H1 (cell line): Measurements from ENCODE around the gene DPP8. TPM values are rescaled to one million over a fixed set of nuclear protein-coding genes. Genes with fewer than 3 reads are reported as not detected.

Experiments used
- CTCF ChIA-PET: fragments of 300-600 bp; sonication (Branson Sonifier 250); formaldehyde crosslinking; loops from one replicate; lab custom pipeline; 2021; ENCODE audit not compliant: partially characterized antibody; lab: Charles Lee
- POLR2A ChIA-PET: fragments of 300-600 bp; sonication (Branson Sonifier 250); formaldehyde crosslinking; loops from one replicate; lab custom pipeline; 2021; ENCODE audit warnings: inconsistent platforms; ENCODE audit not compliant: partially characterized antibody; lab: Charles Lee
- DNase-seq, 2 experiments: peaks; one replicate each; pipeline versions ENCODE4 v3.0.0 to v3.0.0-alpha.2; 2010 to 2022; ENCODE audit warnings: low spot score in 2 of 2, low read depth in 1 of 2, mixed read lengths in 1 of 2
- FAIRE-seq: peaks from 2 replicates; lab custom pipeline; 2011; peaks lifted over from hg19 to GRCh38; lab: Jason Lieb, UNC
- H2AFZ ChIP-seq: 2 replicates; pipeline ENCODE4 v1.8.1; 2012; ENCODE audit warnings: low read length, inconsistent platforms
- H2AK5ac ChIP-seq: 2 replicates; pipeline ENCODE4 v1.6.1; 2013; ENCODE audit warnings: low read depth, low read length
- H2BK120ac ChIP-seq: replicated peaks from 2 replicates; pipeline ENCODE3; 2013; ENCODE audit warnings: low read depth, low read length, inconsistent platforms
- H2BK12ac ChIP-seq: 2 replicates; pipeline ENCODE4 v1.6.1; 2013; ENCODE audit warnings: low read depth, low read length
- H2BK15ac ChIP-seq: 2 replicates; pipeline ENCODE4 v1.6.1; 2013; ENCODE audit warnings: low read length
- H2BK20ac ChIP-seq: 2 replicates; pipeline ENCODE4 v1.6.1; 2013; ENCODE audit warnings: low read length
- H2BK5ac ChIP-seq: 2 replicates; pipeline ENCODE4 v1.6.1; 2013; ENCODE audit warnings: low read depth, low read length
- H3K14ac ChIP-seq: 2 replicates; pipeline ENCODE4 v1.6.1; 2013; ENCODE audit warnings: inconsistent platforms; ENCODE audit not compliant: insufficient read length
- H3K18ac ChIP-seq: 2 replicates; pipeline ENCODE4 v1.6.1; 2013; ENCODE audit warnings: low read length; ENCODE audit errors: extremely low read depth
- H3K23ac ChIP-seq: 2 replicates; pipeline ENCODE4 v1.6.1; 2013; ENCODE audit warnings: inconsistent platforms; ENCODE audit not compliant: insufficient read length
- H3K23me2 ChIP-seq: 2 replicates; pipeline ENCODE4 v1.6.1; 2013; ENCODE audit warnings: low read depth, low read length
- H3K27ac ChIP-seq: 2 replicates; pipeline ENCODE4 v1.6.1; 2011; ENCODE audit warnings: low read depth, low read length, inconsistent platforms
- H3K27me3 ChIP-seq, 4 experiments: replicated peaks in 1 of 4; 1 replicate in 1 of 4; 2 replicates in 3 of 4; pipeline versions ENCODE4 v1.6.1 to v1.8.1; 2011 to 2013; ENCODE audit warnings: low read length in 3 of 4, mild to moderate bottlenecking in 3 of 4, inconsistent platforms in 2 of 4, mixed read lengths in 2 of 4, moderate library complexity in 1 of 4; ENCODE audit not compliant: control insufficient read depth in 3 of 4, insufficient read depth in 3 of 4; ENCODE audit errors: extremely low read depth in 1 of 4
- H3K36me3 ChIP-seq, 4 experiments: 2 replicates each; pipeline versions ENCODE4 v1.6.1 to v1.8.1; 2011 to 2013; ENCODE audit warnings: mild to moderate bottlenecking in 4 of 4, low read length in 3 of 4, moderate library complexity in 2 of 4, control low read depth in 1 of 4, inconsistent platforms in 1 of 4; ENCODE audit not compliant: insufficient read depth in 4 of 4, control insufficient read depth in 2 of 4
- H3K4ac ChIP-seq: replicated peaks from 2 replicates; pipeline ENCODE3; 2013; ENCODE audit warnings: low read length, low read depth, mixed read lengths, inconsistent platforms; ENCODE audit not compliant: insufficient read length
- H3K4me1 ChIP-seq, 4 experiments: replicated peaks in 1 of 4; 1 replicate in 1 of 4; 2 replicates in 3 of 4; pipeline versions ENCODE4 v1.6.1 to v1.8.1; 2011 to 2013; ENCODE audit warnings: low read length in 3 of 4, inconsistent platforms in 2 of 4, mixed read lengths in 1 of 4; ENCODE audit not compliant: insufficient read depth in 4 of 4, control insufficient read depth in 3 of 4
- H3K4me2 ChIP-seq, 2 experiments: 2 replicates each; pipeline versions ENCODE4 v1.6.1 to v1.8.1; 2011 to 2013; ENCODE audit warnings: low read depth in 2 of 2, low read length in 2 of 2, control low read depth in 1 of 2, inconsistent platforms in 1 of 2, mild to moderate bottlenecking in 1 of 2; ENCODE audit not compliant: insufficient read depth in 1 of 2
- H3K4me3 ChIP-seq, 4 experiments: fragments of 200-600, 300-600 bp in 1 of 4; sonication (generic), shearing (Covaris generic), sonication (Bioruptor Twin) in 1 of 4; 2 replicates each; pipeline versions ENCODE4 v1.5.1 to v1.8.1; 2011 to 2016; ENCODE audit warnings: low read length in 4 of 4, low read depth in 3 of 4, control low read depth in 2 of 4, inconsistent platforms in 2 of 4, mild to moderate bottlenecking in 2 of 4, mixed read lengths in 1 of 4, moderate library complexity in 1 of 4; ENCODE audit not compliant: insufficient read depth in 2 of 4; ENCODE audit errors: extremely low read depth in 1 of 4
- H3K56ac ChIP-seq: replicated peaks from 2 replicates; pipeline ENCODE3; 2013; ENCODE audit warnings: low read depth, mild to moderate bottlenecking, mixed read lengths, low read length, inconsistent platforms; ENCODE audit not compliant: insufficient read length
- H3K79me1 ChIP-seq: 2 replicates; pipeline ENCODE4 v1.6.1; 2013; ENCODE audit warnings: low read depth, low read length, control low read depth
- H3K79me2 ChIP-seq, 2 experiments: 2 replicates each; pipeline versions ENCODE4 v1.6.1 to v1.8.1; 2012 to 2013; ENCODE audit warnings: low read length in 2 of 2, mild to moderate bottlenecking in 2 of 2, inconsistent platforms in 1 of 2; ENCODE audit not compliant: insufficient read depth in 2 of 2, control insufficient read depth in 1 of 2
- H3K9ac ChIP-seq, 4 experiments: replicated peaks in 1 of 4; 1 replicate in 1 of 4; 2 replicates in 3 of 4; pipeline versions ENCODE4 v1.6.1 to v1.8.1; 2011 to 2013; ENCODE audit warnings: low read depth in 3 of 4, low read length in 3 of 4, control low read depth in 2 of 4, mild to moderate bottlenecking in 2 of 4, moderate library complexity in 2 of 4, inconsistent platforms in 1 of 4; ENCODE audit errors: extremely low read depth in 1 of 4
- H3K9me3 ChIP-seq, 2 experiments: 2 replicates each; pipeline versions ENCODE4 v1.6.1 to v1.8.1; 2012 to 2013; ENCODE audit warnings: mild to moderate bottlenecking in 2 of 2, moderate library complexity in 2 of 2, control low read depth in 1 of 2, inconsistent platforms in 1 of 2, low read depth in 1 of 2, low read length in 1 of 2, mixed read lengths in 1 of 2; ENCODE audit not compliant: insufficient read depth in 2 of 2
- H4K20me1 ChIP-seq, 2 experiments: replicated peaks in 1 of 2; 2 replicates each; pipeline versions ENCODE3 to v1.8.1; 2011 to 2013; ENCODE audit warnings: inconsistent platforms in 2 of 2, low read length in 2 of 2, mild to moderate bottlenecking in 1 of 2; ENCODE audit not compliant: insufficient read depth in 2 of 2, control insufficient read depth in 1 of 2
- H4K5ac ChIP-seq: 2 replicates; pipeline ENCODE4 v1.6.1; 2013; ENCODE audit warnings: low read length, low read depth, mixed read lengths, inconsistent platforms; ENCODE audit not compliant: insufficient read length
- H4K8ac ChIP-seq: 2 replicates; pipeline ENCODE4 v1.8.0; 2013; ENCODE audit warnings: mild to moderate bottlenecking, moderate library complexity, low read length, inconsistent platforms; ENCODE audit not compliant: insufficient read depth; ENCODE audit errors: extremely low read depth
- H4K91ac ChIP-seq: replicated peaks from 2 replicates; pipeline ENCODE3; 2013; ENCODE audit warnings: low read length, mixed read lengths, inconsistent platforms; ENCODE audit not compliant: insufficient read length
- ASH2L ChIP-seq: fragments of 200-600, 300-600 bp; sonication (generic); IDR thresholded peaks from one replicate; pipeline ENCODE4 v1.7.1; 2017; ENCODE audit warnings: low read length
- CREB1 ChIP-seq: IDR thresholded peaks from 2 replicates; pipeline ENCODE4 v1.6.1; 2012; ENCODE audit warnings: inconsistent platforms
- KDM5A ChIP-seq: fragments of 200-600 bp; IDR thresholded peaks from 2 replicates; pipeline ENCODE4 v1.7.1; 2012; ENCODE audit warnings: mild to moderate bottlenecking, low read length, inconsistent platforms, mixed read lengths
- POLR2AphosphoS5 ChIP-seq: IDR thresholded peaks from 2 replicates; pipeline ENCODE4 v1.6.1; 2011; ENCODE audit warnings: low read depth, low read length
- SAP30 ChIP-seq: fragments of 300-600 bp; sonication (generic); IDR thresholded peaks from 2 replicates; pipeline ENCODE4 v1.7.1; 2012; ENCODE audit warnings: low read length, moderate library complexity, mild to moderate bottlenecking, inconsistent platforms; ENCODE audit not compliant: insufficient read depth, insufficient replicate concordance
- SIN3A ChIP-seq, 2 experiments: IDR thresholded peaks in 1 of 2; conservative IDR thresholded peaks in 1 of 2; 2 replicates each; pipeline ENCODE4 v1.6.1; 2011 to 2012; ENCODE audit warnings: low read length in 2 of 2, improper control_type of control experiment in 1 of 2, low read depth in 1 of 2, mild to moderate bottlenecking in 1 of 2
- SP4 ChIP-seq: IDR thresholded peaks from 2 replicates; pipeline ENCODE4 v1.6.1; 2012; ENCODE audit warnings: low read length, inconsistent platforms
- TEAD4 ChIP-seq: IDR thresholded peaks from 2 replicates; pipeline ENCODE4 v1.6.1; 2012; ENCODE audit warnings: low read depth, low read length, inconsistent platforms, mixed read lengths
- WGBS, 2 experiments: shearing (Covaris generic) in 1 of 2; methylation state at CpG; one replicate each; pipeline versions ENCODE4 v1.1.6 to v1.1.7; 2013 to 2015; ENCODE audit warnings: low lambda C conversion rate in 2 of 2, mixed read lengths in 2 of 2, inconsistent platforms in 1 of 2, low coverage in 1 of 2, missing lambda C conversion rate in 1 of 2; ENCODE audit not compliant: insufficient replicate concordance in 2 of 2, insufficient coverage in 1 of 2, insufficient read length in 1 of 2; ENCODE audit errors: extremely low coverage in 1 of 2, missing lambda C conversion rate in 1 of 2; 5-methylcytosine and 5-hydroxymethylcytosine counted together
- polyA plus RNA-seq, 7 experiments: library from polyadenylated mRNA; depleted of rRNA in 3 of 7; stranded (reverse) in 5 of 7; unstranded in 2 of 7; fragments of >200 nt in 5 of 7; fragments of 200-250 nt in 2 of 7; gene quantifications; 1 replicate in 5 of 7; 2 replicates in 1 of 7; 4 replicates in 1 of 7; pipeline versions ENCODE4 v1.2.1 to v1.2.3, GENCODE V29; 2011 to 2013; ENCODE audit warnings: missing spikeins in 2 of 7, mixed read lengths in 2 of 7
- total RNA-seq: library from RNA; stranded (reverse); fragmentation: NEBNext Ultra II Directional; extraction: Animal tissue kit (Norgen Biotek cat#: 25700); gene quantifications from 2 replicates; pipeline ENCODE4 v1.2.1, GENCODE V29; 2021
- TF ChIP-seq, protein P1 (sequence below), 3 experiments: IDR thresholded peaks; 1 replicate in 2 of 3; 2 replicates in 1 of 3; pipeline versions ENCODE4 v1.5.1 to v1.6.1; 2011; ENCODE audit warnings: low read length in 3 of 3, mild to moderate bottlenecking in 3 of 3, inconsistent platforms in 2 of 3, low read depth in 1 of 3, moderate library complexity in 1 of 3; ENCODE audit not compliant: insufficient read depth in 1 of 3; ENCODE audit errors: control extremely low read depth in 1 of 3
- TF ChIP-seq, protein P2 (sequence below): IDR thresholded peaks from 2 replicates; pipeline ENCODE4 v1.6.1; 2012; ENCODE audit warnings: low read length, inconsistent platforms

The DPP8 gene
- total and polyA plus RNA-seq, 2 of the 8 experiments (the other 6 are each of a cell fraction or from before 2014, with no cell fraction given): 9.9 to 26.0 TPM

DNA sequence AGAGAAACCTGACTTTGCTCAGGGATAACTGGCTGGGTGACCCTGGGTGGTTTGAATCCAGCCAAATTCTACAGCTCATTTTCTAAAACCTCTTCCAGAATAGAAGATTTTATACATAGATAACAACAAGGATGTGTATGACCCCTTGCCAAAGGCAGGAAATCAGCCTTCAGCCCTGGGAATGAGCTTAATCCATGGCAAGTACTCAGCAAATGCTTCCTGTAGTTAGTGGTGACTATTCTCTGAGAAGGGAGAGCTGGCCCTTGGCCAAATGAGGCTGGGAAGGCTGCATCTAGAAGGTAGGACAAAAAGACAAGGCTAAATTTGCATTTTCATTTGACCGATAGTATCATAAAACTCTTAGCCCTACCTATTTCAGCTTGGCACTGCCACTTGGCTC, 8.1 kb upstream of the DPP8 start:
- Histone ChIP-seq H2BK12ac (no peak overlapping the region), H3K14ac (no peak overlapping the region), H3K9ac (no peak overlapping the region), H3K18ac (no peak overlapping the region), H3K27me3 (no peaks in the 10 kb centered on the region), H3K27ac (no peak overlapping the region), H3K36me3 (no peaks in the 10 kb centered on the region), H3K4ac (no peak overlapping the region), H4K91ac (no peak overlapping the region), H3K23ac (no peak overlapping the region), H3K79me1 (no peaks in the 10 kb centered on the region), H3K56ac (no peak overlapping the region), H3K4me1 (peaks cover 0 to 5% (median 2%) of the 10 kb centered on the region in 4 experiments; a peak in 6 of 7 replicates), H2AFZ (no peak overlapping the region), H3K23me2 (peaks cover 2% of the 10 kb centered on the region; the same call in 1 of the 2 replicates), H2BK20ac (no peak overlapping the region), H4K20me1 (no peaks in the 10 kb centered on the region), H3K79me2 (peaks cover 0 to under 1% of the 10 kb centered on the region in 2 experiments; a peak in 1 of 4 replicates), H3K4me2 (no peak overlapping the region), H2BK15ac (no peak overlapping the region), H3K4me3 (no peak overlapping the region), H2AK5ac (no peak overlapping the region), H2BK120ac (no peak overlapping the region), H4K5ac (no peak overlapping the region), H4K8ac (no peak overlapping the region), H2BK5ac (no peak overlapping the region), H3K9me3 (no peaks in the 10 kb centered on the region)
- no peak for DNase-seq
- ChIA-PET POLR2A (interaction anchor here (0.8 to 1.1 kb wide), 4 partner anchors 9 to 25 kb away, joined by 3 read pairs; no protein-coding TSS in a partner anchor), CTCF (interaction anchor here (0.7 to 2.3 kb wide), 4 partner anchors 9 to 141 kb away, joined by 3 to 11 read pairs (median 4); no protein-coding TSS in a partner anchor)
- FAIRE-seq: no peak
- WGBS, 2 experiments: 90% methylated on average over 1 of the region's 1 CpG; no CpG with 5 or more reads in 1 of the 2 experiments
- TF ChIP-seq, protein P1, sequence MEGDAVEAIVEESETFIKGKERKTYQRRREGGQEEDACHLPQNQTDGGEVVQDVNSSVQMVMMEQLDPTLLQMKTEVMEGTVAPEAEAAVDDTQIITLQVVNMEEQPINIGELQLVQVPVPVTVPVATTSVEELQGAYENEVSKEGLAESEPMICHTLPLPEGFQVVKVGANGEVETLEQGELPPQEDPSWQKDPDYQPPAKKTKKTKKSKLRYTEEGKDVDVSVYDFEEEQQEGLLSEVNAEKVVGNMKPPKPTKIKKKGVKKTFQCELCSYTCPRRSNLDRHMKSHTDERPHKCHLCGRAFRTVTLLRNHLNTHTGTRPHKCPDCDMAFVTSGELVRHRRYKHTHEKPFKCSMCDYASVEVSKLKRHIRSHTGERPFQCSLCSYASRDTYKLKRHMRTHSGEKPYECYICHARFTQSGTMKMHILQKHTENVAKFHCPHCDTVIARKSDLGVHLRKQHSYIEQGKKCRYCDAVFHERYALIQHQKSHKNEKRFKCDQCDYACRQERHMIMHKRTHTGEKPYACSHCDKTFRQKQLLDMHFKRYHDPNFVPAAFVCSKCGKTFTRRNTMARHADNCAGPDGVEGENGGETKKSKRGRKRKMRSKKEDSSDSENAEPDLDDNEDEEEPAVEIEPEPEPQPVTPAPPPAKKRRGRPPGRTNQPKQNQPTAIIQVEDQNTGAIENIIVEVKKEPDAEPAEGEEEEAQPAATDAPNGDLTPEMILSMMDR (IDR thresholded peaks at IDR 0.05; ENCODE audit: control extremely low read depth in 1 of 3, insufficient read depth in 1 of 3, low read depth in 1 of 3, low read length in 3 of 3): no peak
- no peak for TF ChIP-seq POLR2AphosphoS5
- TF ChIP-seq, protein P2, sequence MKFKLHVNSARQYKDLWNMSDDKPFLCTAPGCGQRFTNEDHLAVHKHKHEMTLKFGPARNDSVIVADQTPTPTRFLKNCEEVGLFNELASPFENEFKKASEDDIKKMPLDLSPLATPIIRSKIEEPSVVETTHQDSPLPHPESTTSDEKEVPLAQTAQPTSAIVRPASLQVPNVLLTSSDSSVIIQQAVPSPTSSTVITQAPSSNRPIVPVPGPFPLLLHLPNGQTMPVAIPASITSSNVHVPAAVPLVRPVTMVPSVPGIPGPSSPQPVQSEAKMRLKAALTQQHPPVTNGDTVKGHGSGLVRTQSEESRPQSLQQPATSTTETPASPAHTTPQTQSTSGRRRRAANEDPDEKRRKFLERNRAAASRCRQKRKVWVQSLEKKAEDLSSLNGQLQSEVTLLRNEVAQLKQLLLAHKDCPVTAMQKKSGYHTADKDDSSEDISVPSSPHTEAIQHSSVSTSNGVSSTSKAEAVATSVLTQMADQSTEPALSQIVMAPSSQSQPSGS: no peak
- TF ChIP-seq TEAD4: no peak
- no peak for TF ChIP-seq ASH2L
- no peak for TF ChIP-seq SP4
- TF ChIP-seq SIN3A (conservative IDR thresholded peaks at IDR 0.05 in 1 of 2, IDR thresholded peaks at IDR 0.05 in 1 of 2; ENCODE audit: low read depth in 1 of 2, low read length in 2 of 2): no peak
- no peak for TF ChIP-seq CREB1
- TF ChIP-seq SAP30: no peak
- no peak for TF ChIP-seq KDM5A
